KMS-11 (cell line): ENCODE data around the gene LPCAT3.

Experiments used
- H2AFZ ChIP-seq: fragments of 200-600 bp; sonication (generic); 2 replicates; pipeline ENCODE4 v1.6.1; 2016; ENCODE audit warnings: antibody characterized with exemption, mixed run types, low read depth
- H3K27ac ChIP-seq: fragments of 200-600 bp; sonication (generic); 2 replicates; pipeline ENCODE4 v1.6.1; 2016; ENCODE audit warnings: mild to moderate bottlenecking, mixed run types
- H3K27me3 ChIP-seq: fragments of 200-600 bp; sonication (generic); 2 replicates; pipeline ENCODE4 v1.6.1; 2017; ENCODE audit warnings: mild to moderate bottlenecking, low read depth, mixed run types, moderate library complexity; ENCODE audit not compliant: insufficient read depth
- H3K36me3 ChIP-seq: fragments of 200-600 bp; sonication (generic); 2 replicates; pipeline ENCODE4 v1.6.1; 2017; ENCODE audit warnings: mild to moderate bottlenecking, mixed run types; ENCODE audit not compliant: insufficient read depth
- H3K4me1 ChIP-seq: fragments of 200-600 bp; sonication (generic); 2 replicates; pipeline ENCODE4 v1.6.1; 2016; ENCODE audit warnings: mild to moderate bottlenecking, low read depth, mixed run types; ENCODE audit not compliant: poor library complexity, severe bottlenecking
- H3K4me2 ChIP-seq: fragments of 200-600 bp; sonication (generic); 2 replicates; pipeline ENCODE4 v1.7.0; 2016; ENCODE audit warnings: mild to moderate bottlenecking, mixed run types
- H3K4me3 ChIP-seq: fragments of 200-600 bp; sonication (generic); IDR thresholded peaks from 2 replicates; pipeline ENCODE4 v1.6.1; 2017; ENCODE audit warnings: low read depth, low read length, mixed read lengths; ENCODE audit not compliant: insufficient read depth
- H3K79me2 ChIP-seq: fragments of 200-600 bp; sonication (generic); 2 replicates; pipeline ENCODE4 v1.6.1; 2016; ENCODE audit warnings: low read depth, mixed run types; ENCODE audit not compliant: insufficient read depth
- H3K9ac ChIP-seq: fragments of 200-600 bp; sonication (generic); 2 replicates; pipeline ENCODE4 v1.6.1; 2016; ENCODE audit warnings: mild to moderate bottlenecking, mixed run types
- H4K20me1 ChIP-seq: fragments of 200-600 bp; sonication (generic); 2 replicates; pipeline ENCODE4 v1.6.1; 2016; ENCODE audit warnings: mild to moderate bottlenecking, mixed run types; ENCODE audit not compliant: insufficient read depth
- TF ChIP-seq, protein P1 (sequence below): fragments of 200-600 bp; sonication (generic); conservative IDR thresholded peaks from 2 replicates; pipeline ENCODE4 v1.6.1; 2017; ENCODE audit warnings: low read depth, mild to moderate bottlenecking, antibody characterized with exemption, low read length, moderate library complexity, mixed read lengths

The LPCAT3 gene

DNA sequence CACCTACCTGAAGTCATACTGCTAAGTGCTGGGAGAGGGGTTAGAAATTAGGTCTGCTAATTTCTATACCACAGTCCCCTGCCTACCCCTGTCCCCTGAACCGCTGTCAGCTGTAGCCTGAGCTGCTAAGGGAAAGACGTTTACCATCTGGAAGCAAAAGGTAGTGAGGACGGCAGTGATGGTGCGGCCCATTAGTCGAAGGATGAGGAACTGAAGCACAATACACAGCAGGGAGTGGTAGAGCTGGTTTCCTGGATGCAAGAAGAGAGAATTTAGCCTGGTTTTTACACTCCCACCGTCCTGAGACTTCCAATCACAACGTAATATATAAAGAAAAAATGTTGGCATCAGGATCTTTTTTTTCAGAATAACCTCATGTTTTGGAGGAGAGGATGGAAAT, 35.7 kb downstream of the LPCAT3 start:
- Histone ChIP-seq H3K4me3 (no peak overlapping the region), H4K20me1 (no peaks in the 10 kb centered on the region), H3K27ac (no peak overlapping the region), H3K9ac (no peak overlapping the region), H2AFZ (no peak overlapping the region), H3K4me1 (peaks cover 9% of the 10 kb centered on the region), H3K36me3 (no peaks in the 10 kb centered on the region), H3K27me3 (no peaks in the 10 kb centered on the region), H3K79me2 (no peaks in the 10 kb centered on the region), H3K4me2 (no peak overlapping the region)
- TF ChIP-seq, protein P1, sequence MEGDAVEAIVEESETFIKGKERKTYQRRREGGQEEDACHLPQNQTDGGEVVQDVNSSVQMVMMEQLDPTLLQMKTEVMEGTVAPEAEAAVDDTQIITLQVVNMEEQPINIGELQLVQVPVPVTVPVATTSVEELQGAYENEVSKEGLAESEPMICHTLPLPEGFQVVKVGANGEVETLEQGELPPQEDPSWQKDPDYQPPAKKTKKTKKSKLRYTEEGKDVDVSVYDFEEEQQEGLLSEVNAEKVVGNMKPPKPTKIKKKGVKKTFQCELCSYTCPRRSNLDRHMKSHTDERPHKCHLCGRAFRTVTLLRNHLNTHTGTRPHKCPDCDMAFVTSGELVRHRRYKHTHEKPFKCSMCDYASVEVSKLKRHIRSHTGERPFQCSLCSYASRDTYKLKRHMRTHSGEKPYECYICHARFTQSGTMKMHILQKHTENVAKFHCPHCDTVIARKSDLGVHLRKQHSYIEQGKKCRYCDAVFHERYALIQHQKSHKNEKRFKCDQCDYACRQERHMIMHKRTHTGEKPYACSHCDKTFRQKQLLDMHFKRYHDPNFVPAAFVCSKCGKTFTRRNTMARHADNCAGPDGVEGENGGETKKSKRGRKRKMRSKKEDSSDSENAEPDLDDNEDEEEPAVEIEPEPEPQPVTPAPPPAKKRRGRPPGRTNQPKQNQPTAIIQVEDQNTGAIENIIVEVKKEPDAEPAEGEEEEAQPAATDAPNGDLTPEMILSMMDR = no peak

DNA sequence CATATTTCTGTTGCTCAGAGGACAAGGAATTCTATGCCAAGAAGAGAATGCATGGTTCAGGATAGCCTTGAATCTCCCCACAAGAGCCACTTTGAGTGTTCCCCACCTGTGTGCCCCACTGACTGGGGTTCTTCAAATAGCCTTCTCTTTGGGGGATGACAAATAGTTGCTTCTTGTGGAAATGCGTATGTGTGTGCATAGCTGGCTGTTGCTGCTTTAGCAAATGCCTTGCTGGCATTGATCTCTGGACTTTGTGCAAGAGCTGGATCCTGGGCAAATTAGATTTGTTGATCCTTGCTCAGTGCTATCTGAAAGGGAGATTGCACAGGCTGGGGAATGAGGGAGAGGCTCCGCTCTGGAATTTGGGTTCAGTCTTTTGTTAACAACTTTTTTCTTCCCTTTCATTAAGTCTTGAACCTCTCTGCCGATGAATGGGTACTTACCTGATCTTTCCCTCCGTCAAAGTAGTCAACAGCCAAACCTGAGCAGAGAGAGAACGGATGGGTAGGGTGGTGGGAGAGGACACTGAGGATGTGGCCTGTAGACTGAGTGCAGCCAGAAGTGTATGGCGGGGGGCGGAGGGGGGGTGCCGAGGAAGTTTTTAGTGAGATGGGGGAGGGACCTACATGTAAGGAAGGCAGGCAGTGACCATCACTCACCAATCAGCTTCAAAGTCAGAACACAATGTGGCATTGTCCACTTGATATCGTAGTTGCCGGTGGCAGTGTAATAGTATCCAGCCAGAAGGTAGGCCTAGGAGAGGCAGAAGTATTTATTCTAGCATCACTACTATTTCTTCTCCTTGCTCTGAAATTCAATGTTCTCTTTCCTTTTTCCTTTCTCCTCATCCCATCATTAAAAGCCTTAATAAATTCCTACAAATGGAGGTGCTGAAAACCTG, 36.9 kb downstream of the LPCAT3 start:
- Histone ChIP-seq H3K4me3 (no peak overlapping the region), H4K20me1 (no peaks in the 10 kb centered on the region), H3K36me3 (no peaks in the 10 kb centered on the region), H3K4me2 (no peak overlapping the region), H2AFZ (no peak overlapping the region), H3K27me3 (no peaks in the 10 kb centered on the region), H3K79me2 (no peaks in the 10 kb centered on the region), H3K4me1 (peaks cover 10% of the 10 kb centered on the region), H3K27ac (no peak overlapping the region), H3K9ac (no peak overlapping the region)
- TF ChIP-seq, protein P1 = no peak

DNA sequence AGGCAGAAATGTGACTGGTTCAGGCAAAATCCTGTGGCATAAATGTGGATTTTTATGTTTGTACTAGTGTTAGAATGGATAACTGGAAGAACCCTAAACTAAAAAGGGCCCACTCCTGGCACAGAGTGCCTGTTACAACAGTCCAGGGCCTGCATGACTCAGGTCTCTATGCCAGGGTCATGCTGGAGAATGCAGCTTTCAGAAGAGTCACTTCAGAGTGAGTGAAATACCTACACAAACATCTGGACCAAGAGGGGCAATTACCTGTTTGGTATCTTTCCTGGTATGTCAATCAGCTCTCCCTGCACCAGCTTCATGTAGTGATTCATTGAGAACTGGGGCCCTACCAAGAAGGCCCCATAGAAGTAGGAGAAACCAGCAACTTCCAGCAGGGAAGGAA, 37.5 kb downstream of the LPCAT3 start:
- Histone ChIP-seq H3K36me3 (no peaks in the 10 kb centered on the region; the same call in 1 of the 2 replicates), H3K4me1 (peaks cover 13% of the 10 kb centered on the region), H3K27ac (no peak overlapping the region)

DNA sequence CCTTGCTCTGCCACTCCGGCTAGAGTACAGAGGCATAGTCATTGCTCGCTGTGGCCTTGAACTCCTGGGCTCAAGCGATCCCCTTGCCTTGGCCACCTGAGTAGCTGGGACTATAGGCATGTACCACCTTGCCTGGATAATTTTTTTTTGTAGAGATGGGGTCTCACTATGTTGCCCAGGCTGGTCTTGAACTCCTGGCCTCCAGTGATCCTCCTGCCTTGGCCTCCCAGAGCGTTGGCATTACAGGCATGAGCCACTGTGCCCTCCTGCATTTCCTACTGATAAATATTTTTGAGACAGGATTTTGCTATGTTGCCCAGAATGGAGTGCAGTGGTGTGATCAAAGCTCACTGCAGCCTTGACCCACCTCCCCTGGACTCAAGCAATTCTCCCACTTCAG, 38.2 kb downstream of the LPCAT3 start:
- Histone ChIP-seq H3K4me2 (no peak overlapping the region), H3K4me3 (no peak overlapping the region), H3K36me3 (peaks cover 2% of the 10 kb centered on the region; the same call in 1 of the 2 replicates), H3K27me3 (no peaks in the 10 kb centered on the region), H3K4me1 (peaks cover 19% of the 10 kb centered on the region), H3K79me2 (no peaks in the 10 kb centered on the region), H2AFZ (no peak overlapping the region), H4K20me1 (no peaks in the 10 kb centered on the region), H3K9ac (no peak overlapping the region), H3K27ac (no peak overlapping the region)
- TF ChIP-seq, protein P1 = no peak

More for the DNA sequence above, 37.5 kb downstream of the LPCAT3 start:
- Histone ChIP-seq H2AFZ (no peak overlapping the region), H4K20me1 (no peaks in the 10 kb centered on the region), H3K4me2 (no peak overlapping the region), H3K79me2 (no peaks in the 10 kb centered on the region), H3K4me3 (no peak overlapping the region), H3K9ac (no peak overlapping the region), H3K27me3 (no peaks in the 10 kb centered on the region)
- TF ChIP-seq, protein P1 = no peak
